Activated B cell treated with CpG ODN at 0.5 μM for 24 hours (primary cell): ENCODE measurements around the gene ATP9A. TPM values are rescaled to one million over a fixed set of nuclear protein-coding genes. Genes with fewer than 3 reads are reported as not detected.

ENCODE experiments used
- ATAC-seq: fragments of 200-7000 bp; cut with Tn5 transposase; one replicate; pipeline ENCODE4 v1.10.0; 2021; ENCODE audit warnings: low read depth, mild to moderate bottlenecking, moderate library complexity
- CTCF ChIA-PET: fragments of 350-600 bp; sonication (Branson Sonifier 250); formaldehyde crosslinking; loops from one replicate; lab custom pipeline; 2021; ENCODE audit warnings: antibody characterized with exemption; lab: Charles Lee
- POLR2A ChIA-PET: fragments of 350-600 bp; sonication (Branson Sonifier 250); formaldehyde crosslinking; loops from one replicate; lab custom pipeline; 2021; ENCODE audit warnings: antibody characterized with exemption; lab: Charles Lee
- DNase-seq: peaks from one replicate; pipeline ENCODE4 v3.0.0; 2022
- H3K27ac Mint-ChIP-seq: one replicate; pipeline ENCODE4 v1.8.0; 2020; ENCODE audit warnings: mixed read lengths
- H3K27me3 Mint-ChIP-seq: one replicate; pipeline ENCODE4 v1.8.0; 2021; ENCODE audit warnings: mixed read lengths
- H3K36me3 Mint-ChIP-seq: one replicate; pipeline ENCODE4 v1.8.0; 2021; ENCODE audit warnings: low read depth, mixed read lengths
- H3K4me1 Mint-ChIP-seq: one replicate; pipeline ENCODE4 v1.8.0; 2021; ENCODE audit warnings: mixed read lengths
- H3K4me3 Mint-ChIP-seq: one replicate; pipeline ENCODE4 v1.8.0; 2020; ENCODE audit warnings: mild to moderate bottlenecking, mixed read lengths
- H3K9me3 Mint-ChIP-seq: one replicate; pipeline ENCODE4 v1.8.0; 2020; ENCODE audit warnings: mixed read lengths
- intact Hi-C: fragments of 100-400 bp; cut with micrococcal nuclease; formaldehyde crosslinking; loops from one replicate; pipeline ENCODE4 v1.15.1; 2024
- total RNA-seq: library from RNA; stranded (reverse); gene quantifications from 2 replicates; pipeline ENCODE4 v1.2.3, GENCODE V29; 2022
- TF ChIP-seq, protein P1 (sequence below): fragments of 200-600 bp; IDR thresholded peaks from one replicate; pipeline ENCODE4 v1.8.0; 2022; ENCODE audit warnings: antibody characterized with exemption, mild to moderate bottlenecking

ATP9A gene
- total RNA-seq, 1 donor from 2014 or later, result 0.07 TPM

- intact Hi-C loops, result no loop called here
- Mint-ChIP-seq H3K4me1 (peaks cover 12% of the 10 kb centered on the region), H3K27ac (no peak overlapping the region), H3K36me3 (no peaks in the 10 kb centered on the region), H3K27me3 (no peaks in the 10 kb centered on the region), H3K9me3 (no peaks in the 10 kb centered on the region), H3K4me3 (no peak overlapping the region)
- CTCF ChIA-PET, result interaction anchor here (0.7 kb wide), 1 partner anchor 101 kb away, joined by 3 read pairs; no protein-coding TSS in a partner anchor
- DNase-seq (no peak), ATAC-seq (no peak)
- TF ChIP-seq, protein P1, sequence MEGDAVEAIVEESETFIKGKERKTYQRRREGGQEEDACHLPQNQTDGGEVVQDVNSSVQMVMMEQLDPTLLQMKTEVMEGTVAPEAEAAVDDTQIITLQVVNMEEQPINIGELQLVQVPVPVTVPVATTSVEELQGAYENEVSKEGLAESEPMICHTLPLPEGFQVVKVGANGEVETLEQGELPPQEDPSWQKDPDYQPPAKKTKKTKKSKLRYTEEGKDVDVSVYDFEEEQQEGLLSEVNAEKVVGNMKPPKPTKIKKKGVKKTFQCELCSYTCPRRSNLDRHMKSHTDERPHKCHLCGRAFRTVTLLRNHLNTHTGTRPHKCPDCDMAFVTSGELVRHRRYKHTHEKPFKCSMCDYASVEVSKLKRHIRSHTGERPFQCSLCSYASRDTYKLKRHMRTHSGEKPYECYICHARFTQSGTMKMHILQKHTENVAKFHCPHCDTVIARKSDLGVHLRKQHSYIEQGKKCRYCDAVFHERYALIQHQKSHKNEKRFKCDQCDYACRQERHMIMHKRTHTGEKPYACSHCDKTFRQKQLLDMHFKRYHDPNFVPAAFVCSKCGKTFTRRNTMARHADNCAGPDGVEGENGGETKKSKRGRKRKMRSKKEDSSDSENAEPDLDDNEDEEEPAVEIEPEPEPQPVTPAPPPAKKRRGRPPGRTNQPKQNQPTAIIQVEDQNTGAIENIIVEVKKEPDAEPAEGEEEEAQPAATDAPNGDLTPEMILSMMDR, result no peak
- POLR2A ChIA-PET, result no interaction called here
These were observed 114.1 kb downstream of the ATP9A start for GRCh38 chr20:51654060-51654459.

- Mint-ChIP-seq H3K27me3 (no peaks in the 10 kb centered on the region), H3K36me3 (no peaks in the 10 kb centered on the region), H3K4me3 (no peak overlapping the region), H3K9me3 (no peaks in the 10 kb centered on the region), H3K4me1 (peaks cover 12% of the 10 kb centered on the region), H3K27ac (no peak overlapping the region)
- ChIA-PET CTCF (interaction anchor here (0.7 kb wide), 1 partner anchor 101 kb away, joined by 3 read pairs; no protein-coding TSS in a partner anchor), POLR2A (no interaction called here)
- ATAC-seq, result no peak
- TF ChIP-seq, protein P1, result no peak
- DNase-seq, result no peak
- intact Hi-C loops, result no loop called here
These were observed 115.0 kb downstream of the ATP9A start for GRCh38 chr20:51653226-51653625.

GRCh38 chr20:51651921-51652549 is 116.2 kb downstream of the ATP9A start:
- H3K36me3 Mint-ChIP-seq, result no peaks in the 10 kb centered on the region
- H3K27me3 Mint-ChIP-seq, result no peaks in the 10 kb centered on the region
- ATAC-seq (no peak), DNase-seq (no peak)
- no peaks in the 10 kb centered on the region for H3K9me3 Mint-ChIP-seq
- TF ChIP-seq, protein P1, result no peak
- POLR2A ChIA-PET, result no interaction called here
- no peak overlapping the region for H3K27ac Mint-ChIP-seq
- CTCF ChIA-PET, result no interaction called here
- H3K4me1 Mint-ChIP-seq, result peaks cover 12% of the 10 kb centered on the region
- no peak overlapping the region for H3K4me3 Mint-ChIP-seq
- intact Hi-C loops, result no loop called here

DNA sequence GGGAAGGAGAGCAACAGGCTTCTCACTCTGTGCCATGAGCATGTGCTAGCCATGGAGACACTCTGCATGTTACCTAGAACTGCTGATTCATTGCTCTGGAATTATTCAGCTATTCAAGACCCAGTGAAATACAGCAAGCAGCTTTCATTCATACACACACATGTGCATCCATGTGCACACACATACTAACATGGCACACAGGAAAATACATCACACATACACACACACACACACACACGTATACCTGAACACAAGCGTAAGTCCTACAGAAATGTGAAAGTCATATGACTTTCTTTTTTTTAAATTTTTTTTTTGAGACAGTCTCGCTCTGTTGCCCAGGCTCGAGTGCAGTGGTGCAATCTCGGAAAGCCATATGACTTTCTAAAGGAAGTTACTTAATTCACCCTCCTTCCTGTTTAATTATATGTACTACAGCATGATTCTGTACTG is 117.5 kb downstream of the ATP9A start:
- H3K27ac Mint-ChIP-seq, result peak overlapping the region; percentile 31
- no peaks in the 10 kb centered on the region for H3K9me3 Mint-ChIP-seq
- peaks cover 12% of the 10 kb centered on the region for H3K4me1 Mint-ChIP-seq
- no peak for DNase-seq
- H3K27me3 Mint-ChIP-seq, result no peaks in the 10 kb centered on the region
- TF ChIP-seq, protein P1, result no peak
- POLR2A ChIA-PET, result no interaction called here
- intact Hi-C loops, result no loop called here
- ATAC-seq, result peak; percentile 80
- no peaks in the 10 kb centered on the region for H3K36me3 Mint-ChIP-seq
- no peak overlapping the region for H3K4me3 Mint-ChIP-seq
- CTCF ChIA-PET, result no interaction called here

- H3K4me1 Mint-ChIP-seq, result peaks cover 12% of the 10 kb centered on the region
- ChIA-PET POLR2A (no interaction called here), CTCF (no interaction called here)
- no peaks in the 10 kb centered on the region for H3K27me3 Mint-ChIP-seq
- no peak overlapping the region for H3K27ac Mint-ChIP-seq
- H3K36me3 Mint-ChIP-seq, result no peaks in the 10 kb centered on the region
- ATAC-seq (no peak), DNase-seq (no peak)
- no peaks in the 10 kb centered on the region for H3K9me3 Mint-ChIP-seq
- intact Hi-C loops, result no loop called here
- H3K4me3 Mint-ChIP-seq, result no peak overlapping the region
- TF ChIP-seq, protein P1, result no peak
These were observed 119.6 kb downstream of the ATP9A start for GRCh38 chr20:51648571-51648947.
